T-helper 1 cell treated with Interleukin-12 subunit alpha and Interleukin-12 subunit beta and Interleukin-4 antibody, amounts not matched to agents 30 ng/mL and 1 ng/mL, for 36 hours (primary cell): ENCODE measurements around the gene FOXD2. TPM values are rescaled to one million over a fixed set of nuclear protein-coding genes. Genes with fewer than 3 reads are reported as not detected.

Source experiments
- intact Hi-C: fragments of 100-400 bp; cut with micrococcal nuclease; formaldehyde crosslinking; loops from one replicate; pipeline ENCODE4 v1.15.1; 2024
- total RNA-seq: library from RNA; stranded (reverse); gene quantifications from 2 replicates; pipeline ENCODE4 v1.2.3, GENCODE V29; 2022

FOXD2 gene
- total RNA-seq, 1 donor from 2014 or later = 0.27 TPM

DNA sequence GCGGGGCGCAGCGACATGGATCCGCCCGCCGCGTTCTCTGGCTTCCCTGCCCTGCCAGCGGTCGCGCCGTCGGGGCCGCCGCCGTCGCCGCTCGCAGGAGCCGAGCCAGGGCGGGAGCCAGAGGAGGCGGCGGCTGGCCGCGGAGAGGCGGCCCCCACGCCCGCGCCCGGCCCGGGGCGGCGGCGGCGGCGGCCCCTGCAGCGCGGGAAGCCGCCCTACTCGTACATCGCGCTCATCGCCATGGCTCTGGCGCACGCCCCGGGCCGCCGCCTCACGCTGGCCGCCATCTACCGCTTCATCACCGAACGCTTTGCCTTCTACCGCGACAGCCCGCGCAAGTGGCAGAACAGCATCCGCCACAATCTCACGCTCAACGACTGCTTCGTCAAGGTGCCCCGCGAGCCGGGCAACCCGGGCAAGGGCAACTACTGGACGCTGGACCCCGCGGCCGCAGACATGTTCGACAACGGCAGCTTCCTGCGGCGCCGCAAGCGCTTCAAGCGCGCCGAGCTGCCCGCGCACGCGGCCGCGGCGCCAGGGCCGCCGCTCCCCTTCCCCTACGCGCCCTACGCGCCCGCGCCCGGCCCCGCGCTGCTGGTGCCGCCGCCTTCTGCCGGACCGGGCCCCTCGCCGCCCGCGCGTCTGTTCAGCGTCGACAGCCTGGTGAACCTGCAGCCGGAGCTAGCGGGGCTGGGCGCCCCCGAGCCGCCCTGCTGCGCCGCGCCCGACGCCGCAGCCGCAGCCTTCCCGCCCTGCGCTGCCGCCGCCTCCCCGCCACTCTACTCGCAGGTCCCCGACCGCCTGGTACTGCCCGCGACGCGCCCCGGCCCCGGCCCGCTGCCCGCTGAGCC is 21.3 kb upstream of the FOXD2 start:
- intact Hi-C loops = no loop called here

GRCh38 chr1:47417170-47418044 is 20.4 kb upstream of the FOXD2 start:
- intact Hi-C loops = no loop called here

GRCh38 chr1:47418122-47418521 is 19.7 kb upstream of the FOXD2 start:
- intact Hi-C loops = no loop called here

DNA sequence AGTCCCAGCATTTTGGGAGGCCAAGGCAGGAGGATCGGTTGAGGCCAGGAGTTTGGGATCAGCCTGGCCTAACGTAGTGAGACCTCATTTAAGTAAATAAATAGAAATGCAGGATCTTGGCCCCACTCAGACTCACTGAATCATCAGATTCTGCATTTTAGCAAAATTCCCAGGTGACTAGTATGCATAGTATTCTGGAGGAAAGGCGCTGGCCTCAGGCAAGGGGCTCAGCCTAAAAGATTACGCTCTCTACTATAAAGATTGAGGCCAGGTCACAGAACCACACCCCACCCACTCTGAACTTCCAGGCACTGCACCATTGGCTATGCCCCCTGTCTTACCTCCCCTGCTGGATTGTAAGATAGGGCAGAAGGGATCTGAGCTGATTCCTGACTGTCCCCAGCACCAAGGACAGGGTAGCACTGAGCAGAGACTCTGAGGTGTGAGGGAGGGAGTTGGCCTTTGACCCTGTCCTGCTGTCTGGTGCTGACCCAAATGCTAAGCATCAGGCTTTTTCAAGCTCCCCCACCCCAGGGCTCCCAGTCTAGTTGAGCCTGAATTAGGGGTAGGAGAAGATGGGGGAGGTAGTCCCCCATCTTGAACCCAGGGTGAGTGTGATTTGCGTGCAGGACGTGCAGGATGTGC is 19.0 kb upstream of the FOXD2 start:
- intact Hi-C loops = no loop called here

GRCh38 chr1:47420547-47420946 is 17.3 kb upstream of the FOXD2 start:
- intact Hi-C loops = no loop called here

- intact Hi-C loops = loop anchor here (1.0 kb wide), 1 partner anchor 231 kb away; no protein-coding TSS in a partner anchor
Measured at GRCh38 chr1:47423872-47424271, 14.0 kb upstream of the FOXD2 start.

DNA sequence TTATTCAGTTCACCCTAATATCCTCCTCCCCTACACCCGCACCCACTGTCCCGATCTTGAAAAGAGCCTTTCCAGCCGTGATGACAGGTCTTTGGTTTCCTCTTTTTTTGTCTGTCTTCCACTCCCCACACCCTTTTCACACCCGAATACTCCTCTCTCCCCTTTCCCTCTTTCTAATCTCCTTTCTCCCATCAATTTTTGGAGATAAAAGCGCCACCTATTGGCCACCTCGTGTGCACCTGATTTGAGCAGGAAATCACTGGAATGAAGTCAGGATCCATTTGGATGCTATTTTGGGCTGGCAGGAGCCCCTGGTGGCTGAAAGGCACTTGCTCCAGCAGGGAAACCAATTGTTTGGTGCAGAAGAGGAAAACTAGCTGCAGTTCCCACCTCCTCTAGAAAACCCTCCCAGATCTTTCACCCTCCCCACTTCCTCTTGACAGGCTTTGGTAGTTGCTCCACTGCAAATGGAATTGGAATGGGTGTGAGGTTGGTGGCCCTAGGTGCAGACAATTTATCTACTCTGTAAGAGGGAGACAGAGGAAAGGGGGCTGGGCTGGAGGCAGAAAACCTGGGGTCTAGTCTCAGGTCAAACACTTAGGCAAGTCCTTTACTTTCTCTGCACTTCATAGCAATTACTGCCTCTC is 13.4 kb upstream of the FOXD2 start:
- intact Hi-C loops = loop anchor here (1.0 kb wide), 1 partner anchor 231 kb away; no protein-coding TSS in a partner anchor

- intact Hi-C loops = loop anchor here (10.0 kb wide), 1 partner anchor 937 kb away; no protein-coding TSS in a partner anchor
Measured at GRCh38 chr1:47431534-47431933, 6.3 kb upstream of the FOXD2 start.

- intact Hi-C loops = loop anchor here (1.0 to 10.0 kb wide), 4 partner anchors 44 to 938 kb away; no protein-coding TSS in a partner anchor
Measured at GRCh38 chr1:47432071-47433036, 5.5 kb upstream of the FOXD2 start.

- intact Hi-C loops = loop anchor here (2.0 to 10.0 kb wide), 2 partner anchors 44 to 938 kb away; no protein-coding TSS in a partner anchor
Measured at GRCh38 chr1:47433037-47433421, 4.8 kb upstream of the FOXD2 start.

GRCh38 chr1:47433477-47434050 is 4.3 kb upstream of the FOXD2 start:
- intact Hi-C loops = loop anchor here (2.0 to 10.0 kb wide), 2 partner anchors 45 to 939 kb away; no protein-coding TSS in a partner anchor

DNA sequence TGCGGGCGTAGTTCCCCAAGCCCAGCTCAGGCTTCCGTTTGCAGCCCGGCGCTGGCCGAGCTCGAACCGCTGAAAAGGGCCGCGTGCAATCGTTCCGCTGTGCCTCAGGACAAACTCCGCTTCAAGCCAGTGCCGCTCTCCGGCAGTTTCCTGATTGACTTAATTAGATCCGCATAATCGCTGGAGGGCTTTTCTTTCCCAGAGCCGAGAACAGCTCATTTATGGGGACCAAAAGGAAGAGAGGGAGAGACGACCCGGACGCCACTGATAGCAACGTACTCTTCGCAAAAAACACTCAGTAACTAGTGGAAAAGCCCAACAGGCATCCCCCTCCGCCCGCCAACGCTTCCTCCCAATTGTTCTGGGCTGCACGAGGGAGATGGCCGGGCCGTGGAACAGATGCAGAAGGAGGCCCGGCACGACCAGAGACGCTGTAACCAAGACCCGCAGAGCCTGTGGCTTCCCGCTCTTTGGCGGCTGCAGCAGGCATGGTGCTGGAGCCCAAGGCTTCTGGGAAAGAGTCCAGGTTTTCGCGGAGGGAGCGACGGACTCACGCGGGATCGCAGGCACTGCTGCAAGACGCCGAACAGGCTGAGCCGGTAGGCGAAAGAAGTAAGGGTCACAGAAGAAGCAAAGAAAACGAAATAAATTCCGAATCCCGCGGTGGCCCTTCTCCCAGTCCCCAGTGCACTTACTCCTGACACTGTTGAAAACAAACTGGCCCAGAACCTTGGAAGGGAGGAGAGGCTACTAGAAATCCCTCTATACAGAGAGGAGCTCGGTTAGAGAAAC is 3.6 kb upstream of the FOXD2 start:
- intact Hi-C loops = loop anchor here (10.0 kb wide), 1 partner anchor 939 kb away; no protein-coding TSS in a partner anchor

GRCh38 chr1:47435506-47436303 is 2.1 kb upstream of the FOXD2 start:
- intact Hi-C loops = loop anchor here (1.0 to 10.0 kb wide), 10 partner anchors 9 to 1748 kb away; partner anchors contain the start of genes EFCAB14, GPBP1L1, SPATA6 and STIL

GRCh38 chr1:47436304-47436978 is 1.4 kb upstream of the FOXD2 start:
- intact Hi-C loops = loop anchor here (1.0 to 10.0 kb wide), 10 partner anchors 8 to 1749 kb away; partner anchors contain the start of genes EFCAB14, GPBP1L1, SPATA6 and STIL

GRCh38 chr1:47436979-47437446 is 831 bp upstream of the FOXD2 start:
- intact Hi-C loops = loop anchor here (1.0 to 10.0 kb wide), 13 partner anchors 7 to 1750 kb away; partner anchors contain the start of genes EFCAB14, GPBP1L1, SPATA6 and STIL
